Hypothalamus (tissue), 51 donors: Measurements from ENCODE around the gene RASAL2.

Experiments used
- DNase-seq, 51 donors: peaks; one replicate each; lab custom pipeline; 2025; lab: John Stamatoyannopoulos, UW

The RASAL2 gene

GRCh38 chr1:178528953-178529335 lies 435.0 kb downstream of the RASAL2 start:
- DNase-seq = no peak

- no peak for DNase-seq
Observed at GRCh38 chr1:178529364-178530036, 435.6 kb downstream of the RASAL2 start.

GRCh38 chr1:178530037-178530402 lies 436.1 kb downstream of the RASAL2 start:
- DNase-seq = no peak

GRCh38 chr1:178530502-178530901 lies 436.6 kb downstream of the RASAL2 start:
- no peak for DNase-seq

GRCh38 chr1:178531887-178532286 lies 438.0 kb downstream of the RASAL2 start:
- DNase-seq = peak in 2 of 51 donors; percentile 18 to 41

GRCh38 chr1:178532392-178532791 lies 438.5 kb downstream of the RASAL2 start:
- DNase-seq = peak in 49 of 51 donors; percentile 13 to 89 (median 65)

- no peak for DNase-seq
Observed at GRCh38 chr1:178533121-178533946, 439.4 kb downstream of the RASAL2 start.
